HG03457 (cell line): Measurements from ENCODE around the gene MMP1.

Experiments used
- ATAC-seq: cut with Tn5 transposase; IDR thresholded peaks from one replicate; pipeline ENCODE4 v1.9.1; 2021; ENCODE audit warnings: moderate number of reproducible peaks; ENCODE audit not compliant: unreplicated experiment

Gene MMP1

DNA sequence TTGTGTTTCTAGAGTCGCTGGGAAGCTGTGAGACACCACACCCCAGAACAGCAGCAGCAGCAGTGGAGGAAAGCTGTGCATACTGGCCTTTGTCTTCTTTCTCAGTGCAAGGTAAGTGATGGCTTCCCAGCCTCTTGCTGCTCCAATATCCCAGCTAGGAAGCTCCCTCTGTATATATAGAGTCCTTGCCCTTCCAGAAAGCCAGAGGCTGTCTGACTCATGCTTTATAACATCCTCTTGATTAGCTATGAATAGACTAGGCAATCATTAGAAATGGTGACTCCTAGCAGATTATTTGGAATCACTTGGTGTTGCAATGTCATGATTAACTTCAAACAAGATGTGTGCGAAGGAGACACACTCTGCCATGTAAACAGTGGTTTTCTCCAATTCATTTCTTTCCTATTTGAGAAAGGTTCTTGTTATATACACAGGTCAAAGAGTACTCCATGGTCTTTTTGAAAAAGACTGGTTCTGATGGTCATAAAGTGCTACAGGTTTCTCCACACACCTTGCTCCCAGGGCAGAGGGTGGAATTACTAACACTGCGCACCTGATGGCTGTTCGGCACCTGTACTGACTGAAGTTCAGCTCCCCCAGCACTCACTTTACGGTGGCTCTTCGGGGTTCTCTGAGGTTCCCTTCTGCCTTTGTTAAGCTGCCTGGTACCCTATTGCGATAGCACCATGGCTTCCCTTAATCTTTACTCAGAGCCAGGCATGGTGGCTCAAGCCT, at the start of gene MMP1:
MMP1 (minus strand) TSS at position 149 of the 735 bp plus-strand sequence; CDS start at position 81, 68 bp downstream.
- no peak for ATAC-seq

DNA sequence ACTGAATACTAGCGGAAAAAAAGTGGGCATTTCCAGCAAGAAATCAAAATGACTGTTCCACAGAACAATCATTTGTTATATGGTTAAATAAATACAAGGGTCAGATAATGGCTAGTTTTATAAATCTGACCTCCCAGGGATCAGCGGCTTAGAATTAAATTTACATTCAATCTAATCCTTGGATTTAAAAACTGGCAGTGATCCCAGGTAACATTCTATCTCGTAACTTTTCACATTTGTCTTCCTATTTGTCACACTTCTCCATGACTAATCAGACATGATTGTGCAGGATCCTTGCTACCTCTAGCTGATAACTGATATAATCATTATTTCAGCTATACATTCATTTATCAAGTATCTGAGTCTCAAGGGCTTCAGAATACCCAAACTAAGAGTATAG, 48.3 kb upstream of the MMP1 start:
- ATAC-seq, result no peak

DNA sequence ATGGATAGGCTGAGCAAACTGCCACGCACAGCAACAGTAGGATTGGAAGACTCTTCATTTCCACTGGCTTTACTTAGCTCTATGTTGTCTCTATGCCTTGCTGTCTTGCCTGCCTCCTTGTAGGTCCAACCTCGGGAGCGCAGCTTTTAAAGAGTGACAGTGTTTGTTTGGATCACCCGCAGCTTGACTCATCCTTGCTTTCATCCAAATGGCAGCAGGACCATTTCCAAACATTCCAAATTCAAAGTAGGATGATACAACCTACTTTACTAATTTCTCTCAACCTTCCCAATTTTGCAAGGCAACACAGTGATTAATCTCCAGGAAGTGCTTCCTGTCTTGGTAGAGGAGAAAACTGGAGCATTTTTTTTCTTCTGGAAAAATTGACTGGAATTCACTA, 45.5 kb upstream of the MMP1 start, which contains the start of gene MMP3:
MMP3 (minus strand) TSS at position 121 of the 400 bp plus-strand sequence; CDS start at position 58, 63 bp downstream.
- no peak for ATAC-seq

DNA sequence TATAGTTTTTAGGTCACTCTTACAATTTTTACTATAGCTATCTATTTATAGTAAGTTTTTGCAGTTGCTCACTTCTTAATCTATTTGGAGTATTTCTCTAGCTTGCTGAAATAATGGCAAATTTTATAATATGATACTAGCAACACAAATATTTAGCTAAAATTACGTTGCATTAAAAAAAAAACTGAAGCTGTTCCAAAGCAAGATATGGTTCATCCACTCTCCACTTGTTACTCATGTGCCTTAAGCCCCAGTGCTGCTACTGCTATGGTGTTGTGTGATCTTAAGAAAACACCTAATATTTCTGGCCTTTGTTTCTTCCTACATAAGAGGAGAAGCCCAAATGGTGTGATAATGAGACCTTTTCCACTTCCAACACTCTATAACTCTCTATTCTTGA, 45.0 kb upstream of the MMP1 start:
- no peak for ATAC-seq

DNA sequence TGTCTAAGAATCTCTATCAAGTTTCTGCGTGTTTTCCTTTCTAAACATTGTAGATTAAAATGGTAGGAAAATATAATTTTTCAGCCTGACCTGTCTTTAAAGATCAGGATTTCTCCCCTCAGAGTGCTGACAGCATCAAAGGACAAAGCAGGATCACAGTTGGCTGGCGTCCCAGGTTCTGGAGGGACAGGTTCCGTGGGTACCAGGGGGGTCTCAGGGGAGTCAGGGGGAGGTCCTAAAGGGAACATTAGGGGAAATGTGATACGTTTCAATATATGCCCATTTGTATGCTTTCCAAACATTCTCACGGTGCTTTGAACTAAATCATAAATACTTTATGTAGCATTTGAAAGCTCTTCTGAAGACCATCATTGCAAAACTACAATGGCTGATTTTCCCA, 42.1 kb upstream of the MMP1 start:
- ATAC-seq, result no peak

DNA sequence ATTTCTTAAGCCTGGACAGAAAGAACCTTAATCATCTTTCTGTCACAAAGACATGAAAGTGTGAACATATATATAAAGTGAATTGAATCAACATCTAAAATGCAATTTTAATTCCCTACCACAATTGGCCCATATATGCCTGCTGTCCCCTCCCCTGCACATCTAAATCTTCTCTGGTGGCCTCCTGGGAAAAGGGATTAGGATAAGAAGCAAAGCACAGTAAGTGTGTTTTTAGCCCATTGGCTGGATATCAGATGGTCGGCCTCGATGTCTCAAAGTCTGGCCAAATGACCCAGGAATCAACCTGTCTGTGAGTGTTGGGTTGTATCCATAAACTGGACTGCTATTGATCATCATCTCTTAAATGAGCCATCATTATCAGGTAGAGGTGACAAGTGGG, 39.7 kb upstream of the MMP1 start:
- ATAC-seq, result no peak

DNA sequence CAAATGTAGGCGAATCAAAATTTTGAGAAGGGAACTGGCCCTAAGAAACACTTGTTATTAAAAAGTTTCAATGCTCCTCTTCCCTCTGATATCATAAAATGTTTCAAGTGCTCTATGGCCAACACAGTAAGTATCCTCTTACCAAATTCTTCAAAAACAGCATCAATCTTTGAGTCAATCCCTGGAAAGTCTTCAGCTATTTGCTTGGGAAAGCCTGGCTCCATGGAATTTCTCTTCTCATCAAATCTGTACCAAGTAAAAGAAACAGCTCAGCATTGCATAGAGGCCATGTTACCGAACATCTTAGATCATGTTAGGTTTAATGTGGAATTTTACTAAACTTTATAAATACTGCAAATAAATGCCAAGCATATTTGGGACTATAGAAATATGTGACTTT, 39.2 kb upstream of the MMP1 start:
- no peak for ATAC-seq

DNA sequence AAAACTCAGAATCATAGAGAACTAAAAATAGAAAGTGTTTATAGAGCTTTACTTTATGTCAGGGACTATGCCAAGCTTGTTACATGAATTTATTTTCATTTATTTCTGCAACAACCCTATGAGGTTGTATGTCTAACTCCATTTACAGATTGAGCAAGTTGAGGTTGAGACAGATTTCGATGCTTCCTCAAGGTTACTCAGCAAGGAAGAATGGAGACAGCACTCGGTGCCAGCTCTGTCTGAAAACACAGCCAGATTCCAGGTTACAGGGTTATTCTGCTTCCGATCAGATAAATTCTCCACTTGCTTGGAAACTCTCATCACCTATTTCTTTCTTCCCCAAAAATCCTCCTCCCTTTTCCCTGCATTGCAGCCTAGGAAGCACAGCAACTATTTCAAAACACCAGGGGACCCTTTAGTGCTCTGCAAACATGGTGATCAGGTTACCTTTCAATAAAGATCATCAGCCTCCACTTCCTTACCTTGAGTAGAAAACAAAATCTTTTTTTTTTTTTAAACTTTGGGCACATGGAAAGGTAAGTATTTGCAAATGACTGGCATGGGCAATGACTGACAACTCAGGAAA, 38.4 kb upstream of the MMP1 start:
- no peak for ATAC-seq

DNA sequence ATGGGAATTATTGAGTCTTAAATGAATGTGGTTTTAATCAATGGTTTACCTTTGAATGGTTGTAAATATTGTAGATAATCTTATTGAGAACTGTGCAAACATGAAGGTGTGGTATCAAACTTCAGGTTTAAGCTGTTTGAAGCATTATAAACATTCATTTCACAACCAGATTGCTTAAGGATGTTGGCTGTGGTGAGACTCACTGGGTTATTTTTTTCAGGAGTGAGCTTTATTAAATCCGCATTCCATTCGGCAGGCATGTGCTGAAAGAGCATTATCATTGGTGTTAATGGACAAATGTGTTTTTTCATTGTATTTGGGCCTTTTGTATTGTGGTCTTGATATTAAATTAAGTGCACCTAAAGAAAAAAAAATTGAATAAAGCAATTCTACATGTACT, 35.8 kb upstream of the MMP1 start:
- ATAC-seq, result no peak

DNA sequence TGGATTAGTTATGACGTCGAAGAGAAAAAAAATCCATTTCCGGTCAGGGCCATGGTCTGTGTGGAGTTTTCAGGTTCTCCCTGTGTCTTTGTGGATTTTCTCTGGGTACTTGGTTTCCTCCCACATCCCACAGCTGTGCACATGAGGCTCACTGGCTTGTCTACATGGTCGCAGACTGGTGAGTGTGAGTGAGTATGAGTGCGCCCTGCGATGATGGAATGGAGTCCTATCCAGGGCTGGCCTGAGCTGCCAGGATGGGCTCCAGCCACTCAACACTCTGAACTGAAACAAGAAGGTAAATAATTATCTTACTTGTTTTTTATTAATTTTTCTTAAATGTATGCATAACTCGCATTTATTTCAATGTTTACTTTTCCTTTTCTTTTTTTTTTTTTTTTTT, 34.7 kb upstream of the MMP1 start:
- no peak for ATAC-seq

DNA sequence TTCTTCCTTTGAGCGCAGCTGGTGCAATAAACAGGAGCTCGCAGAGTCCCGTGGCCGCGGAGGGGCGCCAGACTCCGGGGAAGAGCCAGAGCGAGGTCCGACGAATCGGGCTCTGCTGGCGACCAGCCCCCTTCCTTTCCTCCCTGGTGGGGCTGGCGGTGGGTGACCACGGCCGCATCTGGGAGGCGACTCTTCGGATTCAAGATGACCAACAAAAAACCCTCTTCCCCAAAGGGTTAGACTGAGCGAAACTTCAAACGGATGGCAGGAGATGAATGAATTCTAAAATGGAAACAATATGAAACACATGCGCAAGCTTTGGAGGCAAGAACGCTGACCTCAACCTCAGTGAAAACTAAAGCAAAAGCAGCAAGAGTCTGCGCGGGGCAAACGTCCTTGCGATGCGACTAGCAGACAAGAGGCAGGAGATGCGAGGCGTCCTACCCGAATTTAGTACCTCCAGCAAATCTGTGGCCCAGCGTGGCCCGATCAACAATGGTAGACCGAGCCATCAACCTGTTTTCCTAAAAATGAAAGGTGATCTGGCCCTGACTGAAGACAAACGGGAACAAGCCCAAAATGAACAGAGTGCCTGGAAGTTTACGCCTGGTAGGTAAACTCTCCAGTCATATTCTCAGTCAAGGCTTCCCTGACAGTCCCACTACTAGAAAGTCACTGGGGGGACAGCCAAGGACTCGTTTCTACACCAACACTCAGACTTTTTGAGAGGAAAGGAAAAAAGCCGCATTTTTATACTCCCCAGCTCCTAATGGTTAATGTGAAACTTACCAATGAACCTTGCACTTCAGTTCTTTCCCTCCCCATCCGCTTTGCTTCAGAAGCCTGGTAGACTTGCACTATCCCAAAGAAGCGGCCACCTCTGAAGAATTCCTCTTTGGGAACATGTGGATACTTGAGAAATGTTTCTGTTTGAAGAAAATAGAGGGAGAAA, 33.8 kb upstream of the MMP1 start:
- no peak for ATAC-seq

DNA sequence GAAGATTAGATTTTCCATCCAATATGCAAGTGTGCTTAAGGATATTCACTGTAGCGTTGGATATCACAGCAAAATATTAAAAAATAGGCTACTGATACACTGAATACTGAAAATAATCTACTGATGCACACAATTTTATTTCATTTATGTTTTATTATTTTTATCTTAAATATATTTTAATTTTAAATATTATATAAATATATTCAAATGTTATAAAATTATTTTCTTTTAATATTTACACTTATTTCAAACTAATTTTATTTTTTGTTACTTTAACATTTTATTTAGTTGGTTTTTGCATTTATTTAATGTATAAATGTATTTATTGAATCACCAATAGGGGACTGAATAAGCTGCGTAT, 33.1 kb upstream of the MMP1 start:
- ATAC-seq, result no peak

DNA sequence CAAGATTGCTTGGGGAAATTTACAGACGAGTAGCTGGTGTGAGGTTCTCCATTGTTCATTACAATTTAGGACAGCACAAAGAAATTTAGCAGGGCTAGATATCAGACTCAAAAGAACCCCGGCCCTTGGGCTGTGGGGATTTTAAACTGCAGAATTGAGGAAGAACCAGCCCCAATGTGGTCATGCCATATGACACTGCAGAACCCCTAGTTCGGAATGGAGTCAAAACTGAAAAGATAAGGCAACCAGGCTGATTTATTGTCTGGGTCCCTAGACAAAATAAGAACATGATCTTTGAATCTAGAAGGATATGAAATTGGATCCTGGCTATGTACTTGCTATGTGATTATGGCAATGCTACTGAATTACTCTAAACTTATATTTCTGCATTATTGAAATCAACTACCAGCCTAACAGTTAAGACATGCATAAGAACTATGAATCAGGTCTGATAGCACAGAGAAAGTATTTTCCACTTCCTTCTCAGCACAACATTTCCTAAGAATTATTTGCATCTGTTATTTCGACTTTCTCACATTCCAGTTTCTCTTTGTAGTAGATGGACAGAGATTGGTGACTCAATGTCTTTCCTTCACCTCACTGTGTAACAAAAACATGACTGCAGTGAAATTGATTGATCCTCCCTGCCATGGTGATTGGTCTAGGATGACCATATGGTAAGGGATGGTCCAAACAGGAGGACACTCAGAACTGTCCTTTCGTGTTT, 32.2 kb upstream of the MMP1 start:
- ATAC-seq, result no peak

DNA sequence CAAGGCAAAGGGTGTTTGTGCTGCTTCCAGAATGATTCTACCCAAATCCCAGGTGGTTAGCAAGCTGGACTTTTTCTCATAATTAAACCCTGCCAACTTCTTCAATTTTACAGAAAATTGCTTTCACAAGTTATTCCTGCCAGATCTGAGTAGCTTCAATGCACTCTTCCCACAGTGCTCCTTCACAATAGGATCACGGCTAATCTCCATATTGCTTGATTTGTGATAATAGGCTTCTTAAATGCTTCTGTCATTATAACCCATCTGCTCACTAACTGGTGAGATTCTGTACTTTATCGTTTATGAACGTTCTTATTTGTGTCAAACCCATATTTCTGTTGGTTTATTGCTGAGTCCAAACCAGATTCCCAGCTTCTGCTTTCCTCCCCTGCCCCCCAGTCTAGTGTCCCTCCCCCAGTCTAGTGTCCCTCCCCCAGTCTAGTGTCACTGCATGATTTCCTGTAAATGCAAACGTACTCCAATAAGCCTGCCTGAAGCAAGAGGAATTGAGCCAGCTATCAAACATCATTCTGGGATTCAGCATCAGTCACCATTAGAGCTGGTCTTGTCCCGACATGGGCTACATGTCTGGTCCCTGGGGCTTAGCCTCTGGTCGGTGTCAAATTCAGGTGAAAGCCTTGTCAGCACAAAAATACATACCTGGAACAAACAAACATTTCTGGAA, 31.5 kb upstream of the MMP1 start:
- no peak for ATAC-seq

DNA sequence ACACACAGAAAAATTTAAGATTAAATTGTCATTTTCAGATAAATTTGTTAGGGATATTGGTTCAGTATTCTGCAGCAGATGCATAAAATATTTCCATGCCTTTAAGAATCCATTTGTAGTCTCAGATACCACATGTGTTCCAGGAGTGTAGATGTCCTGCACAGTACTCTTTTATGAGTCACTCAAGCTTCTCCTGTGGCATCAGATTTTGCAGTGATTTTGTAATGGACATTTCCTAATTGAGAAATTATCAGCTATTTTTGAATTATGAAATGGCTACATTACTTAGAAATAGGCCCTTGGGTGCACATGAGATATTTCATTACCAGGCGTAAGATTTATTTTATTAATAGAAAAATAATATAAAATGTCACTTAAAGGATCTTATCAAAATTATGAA, 26.6 kb upstream of the MMP1 start:
- ATAC-seq, result no peak

DNA sequence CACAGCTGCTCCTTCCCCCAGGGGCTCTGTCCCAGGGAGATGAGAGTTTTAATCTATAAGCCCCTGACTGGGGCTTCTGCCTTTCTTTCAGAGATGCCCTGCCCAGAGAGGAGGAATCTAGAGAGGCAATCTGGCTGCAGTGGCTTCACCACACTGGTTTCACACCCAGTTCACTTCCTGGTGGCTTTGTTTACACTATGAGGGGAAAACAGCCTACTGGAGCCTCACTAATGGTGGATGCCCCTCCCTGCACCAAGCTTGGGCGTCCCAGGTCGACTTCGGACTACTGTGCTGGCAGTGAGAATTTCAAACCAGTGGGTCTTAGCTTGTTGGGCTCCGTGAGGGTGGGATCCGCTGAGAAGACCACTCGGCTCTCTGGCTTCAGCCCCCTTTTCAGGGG, 21.5 kb upstream of the MMP1 start:
- no peak for ATAC-seq

DNA sequence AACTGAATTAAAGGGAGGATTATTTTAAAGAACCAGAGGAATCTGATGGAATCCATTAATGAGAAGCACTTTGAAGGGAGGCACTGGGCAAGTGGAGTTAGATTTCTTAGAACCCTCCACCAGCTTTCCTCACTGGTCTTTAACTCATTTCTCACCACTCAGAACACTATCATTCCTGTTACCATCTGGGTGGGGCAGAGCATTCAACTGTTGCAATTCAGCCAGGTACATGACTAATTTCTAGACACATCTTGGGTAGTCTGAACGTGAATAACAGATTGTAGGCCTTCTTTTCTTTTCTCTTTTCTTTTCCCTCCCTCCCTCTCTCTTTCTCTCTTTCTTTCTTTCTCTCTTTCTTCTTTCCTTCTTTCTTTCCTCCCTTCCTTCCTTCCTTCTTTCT, 15.5 kb upstream of the MMP1 start:
- no peak for ATAC-seq

DNA sequence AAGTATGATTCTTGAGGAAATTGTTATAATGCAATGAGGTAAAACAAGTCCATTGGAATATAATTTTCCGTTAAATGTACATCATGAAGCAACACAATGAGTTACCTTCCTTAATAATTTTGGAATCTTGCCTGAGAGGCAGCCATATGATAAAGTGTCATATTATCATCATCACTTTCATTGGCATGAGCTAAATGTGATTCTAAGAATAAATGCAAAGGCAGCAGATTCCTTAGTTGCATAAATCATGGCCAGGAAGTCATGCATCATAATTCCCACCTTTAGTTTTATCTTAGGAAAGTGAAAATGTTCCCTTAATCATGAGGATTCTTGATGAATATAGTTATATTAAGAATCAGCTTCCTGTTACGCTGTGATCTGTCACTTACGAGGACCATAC, 14.2 kb upstream of the MMP1 start:
- ATAC-seq, result no peak

DNA sequence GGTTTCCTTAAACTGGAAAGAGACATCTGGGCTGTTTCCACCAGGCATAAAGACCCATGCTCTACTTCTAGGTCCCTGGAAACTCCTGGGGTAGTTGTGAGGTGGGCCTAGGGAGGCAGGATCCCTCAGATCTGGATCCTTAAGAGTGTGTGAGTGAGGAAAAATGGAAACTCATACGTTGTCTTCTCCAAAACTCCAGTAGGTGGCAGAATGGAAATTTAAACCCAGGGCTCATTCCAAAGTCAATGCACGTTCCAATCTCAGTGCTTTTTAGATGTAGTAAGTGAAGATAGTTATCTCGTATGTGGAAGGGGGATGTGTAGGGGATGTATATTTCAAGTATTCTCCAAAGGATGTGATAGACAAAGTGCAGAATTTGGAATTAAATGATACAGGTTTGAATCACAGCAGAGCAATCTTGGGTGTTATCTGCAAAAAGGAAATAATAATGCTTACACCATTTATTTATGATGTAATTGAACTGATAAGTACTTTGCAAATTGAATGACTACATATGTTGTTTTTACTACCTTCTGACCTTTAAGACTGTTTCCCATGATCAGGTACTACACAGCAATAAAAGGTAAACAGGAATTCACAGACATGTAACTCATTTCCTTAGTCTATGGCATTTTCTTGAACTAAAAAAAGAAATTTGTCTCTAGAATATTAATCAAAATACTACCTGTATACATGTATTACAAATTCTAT, 13.1 kb upstream of the MMP1 start:
- no peak for ATAC-seq

DNA sequence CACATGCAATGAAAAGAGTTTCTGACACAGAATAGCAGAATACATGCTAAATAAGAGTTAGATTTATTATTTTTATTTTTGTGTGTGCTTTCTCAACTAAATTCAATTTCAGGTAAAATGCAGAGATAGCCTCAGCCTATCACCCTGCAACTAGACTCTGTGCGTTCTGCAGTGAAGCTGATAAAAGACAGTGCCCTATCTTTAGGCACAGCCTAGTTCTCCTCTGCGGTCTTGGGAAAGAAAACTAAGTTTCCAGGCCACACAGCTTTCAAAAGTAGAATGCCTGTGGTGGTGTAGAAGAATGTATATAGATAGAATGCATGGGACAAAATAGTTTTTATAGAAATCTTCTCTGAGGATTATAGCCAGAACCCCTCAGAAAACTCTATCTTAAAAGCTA, 12.0 kb upstream of the MMP1 start:
- ATAC-seq, result no peak
